ENCODE data around the gene SLC17A9. TPM values are rescaled to one million over a fixed set of nuclear protein-coding genes. Genes with fewer than 3 reads are reported as not detected.

SLC17A9 gene
- total and polyA plus RNA-seq, 2 of the 8 experiments (the other 6 are each of a cell fraction or from before 2014, with no cell fraction given) = 23.5 to 35.2 TPM

- TF ChIP-seq, protein P1, sequence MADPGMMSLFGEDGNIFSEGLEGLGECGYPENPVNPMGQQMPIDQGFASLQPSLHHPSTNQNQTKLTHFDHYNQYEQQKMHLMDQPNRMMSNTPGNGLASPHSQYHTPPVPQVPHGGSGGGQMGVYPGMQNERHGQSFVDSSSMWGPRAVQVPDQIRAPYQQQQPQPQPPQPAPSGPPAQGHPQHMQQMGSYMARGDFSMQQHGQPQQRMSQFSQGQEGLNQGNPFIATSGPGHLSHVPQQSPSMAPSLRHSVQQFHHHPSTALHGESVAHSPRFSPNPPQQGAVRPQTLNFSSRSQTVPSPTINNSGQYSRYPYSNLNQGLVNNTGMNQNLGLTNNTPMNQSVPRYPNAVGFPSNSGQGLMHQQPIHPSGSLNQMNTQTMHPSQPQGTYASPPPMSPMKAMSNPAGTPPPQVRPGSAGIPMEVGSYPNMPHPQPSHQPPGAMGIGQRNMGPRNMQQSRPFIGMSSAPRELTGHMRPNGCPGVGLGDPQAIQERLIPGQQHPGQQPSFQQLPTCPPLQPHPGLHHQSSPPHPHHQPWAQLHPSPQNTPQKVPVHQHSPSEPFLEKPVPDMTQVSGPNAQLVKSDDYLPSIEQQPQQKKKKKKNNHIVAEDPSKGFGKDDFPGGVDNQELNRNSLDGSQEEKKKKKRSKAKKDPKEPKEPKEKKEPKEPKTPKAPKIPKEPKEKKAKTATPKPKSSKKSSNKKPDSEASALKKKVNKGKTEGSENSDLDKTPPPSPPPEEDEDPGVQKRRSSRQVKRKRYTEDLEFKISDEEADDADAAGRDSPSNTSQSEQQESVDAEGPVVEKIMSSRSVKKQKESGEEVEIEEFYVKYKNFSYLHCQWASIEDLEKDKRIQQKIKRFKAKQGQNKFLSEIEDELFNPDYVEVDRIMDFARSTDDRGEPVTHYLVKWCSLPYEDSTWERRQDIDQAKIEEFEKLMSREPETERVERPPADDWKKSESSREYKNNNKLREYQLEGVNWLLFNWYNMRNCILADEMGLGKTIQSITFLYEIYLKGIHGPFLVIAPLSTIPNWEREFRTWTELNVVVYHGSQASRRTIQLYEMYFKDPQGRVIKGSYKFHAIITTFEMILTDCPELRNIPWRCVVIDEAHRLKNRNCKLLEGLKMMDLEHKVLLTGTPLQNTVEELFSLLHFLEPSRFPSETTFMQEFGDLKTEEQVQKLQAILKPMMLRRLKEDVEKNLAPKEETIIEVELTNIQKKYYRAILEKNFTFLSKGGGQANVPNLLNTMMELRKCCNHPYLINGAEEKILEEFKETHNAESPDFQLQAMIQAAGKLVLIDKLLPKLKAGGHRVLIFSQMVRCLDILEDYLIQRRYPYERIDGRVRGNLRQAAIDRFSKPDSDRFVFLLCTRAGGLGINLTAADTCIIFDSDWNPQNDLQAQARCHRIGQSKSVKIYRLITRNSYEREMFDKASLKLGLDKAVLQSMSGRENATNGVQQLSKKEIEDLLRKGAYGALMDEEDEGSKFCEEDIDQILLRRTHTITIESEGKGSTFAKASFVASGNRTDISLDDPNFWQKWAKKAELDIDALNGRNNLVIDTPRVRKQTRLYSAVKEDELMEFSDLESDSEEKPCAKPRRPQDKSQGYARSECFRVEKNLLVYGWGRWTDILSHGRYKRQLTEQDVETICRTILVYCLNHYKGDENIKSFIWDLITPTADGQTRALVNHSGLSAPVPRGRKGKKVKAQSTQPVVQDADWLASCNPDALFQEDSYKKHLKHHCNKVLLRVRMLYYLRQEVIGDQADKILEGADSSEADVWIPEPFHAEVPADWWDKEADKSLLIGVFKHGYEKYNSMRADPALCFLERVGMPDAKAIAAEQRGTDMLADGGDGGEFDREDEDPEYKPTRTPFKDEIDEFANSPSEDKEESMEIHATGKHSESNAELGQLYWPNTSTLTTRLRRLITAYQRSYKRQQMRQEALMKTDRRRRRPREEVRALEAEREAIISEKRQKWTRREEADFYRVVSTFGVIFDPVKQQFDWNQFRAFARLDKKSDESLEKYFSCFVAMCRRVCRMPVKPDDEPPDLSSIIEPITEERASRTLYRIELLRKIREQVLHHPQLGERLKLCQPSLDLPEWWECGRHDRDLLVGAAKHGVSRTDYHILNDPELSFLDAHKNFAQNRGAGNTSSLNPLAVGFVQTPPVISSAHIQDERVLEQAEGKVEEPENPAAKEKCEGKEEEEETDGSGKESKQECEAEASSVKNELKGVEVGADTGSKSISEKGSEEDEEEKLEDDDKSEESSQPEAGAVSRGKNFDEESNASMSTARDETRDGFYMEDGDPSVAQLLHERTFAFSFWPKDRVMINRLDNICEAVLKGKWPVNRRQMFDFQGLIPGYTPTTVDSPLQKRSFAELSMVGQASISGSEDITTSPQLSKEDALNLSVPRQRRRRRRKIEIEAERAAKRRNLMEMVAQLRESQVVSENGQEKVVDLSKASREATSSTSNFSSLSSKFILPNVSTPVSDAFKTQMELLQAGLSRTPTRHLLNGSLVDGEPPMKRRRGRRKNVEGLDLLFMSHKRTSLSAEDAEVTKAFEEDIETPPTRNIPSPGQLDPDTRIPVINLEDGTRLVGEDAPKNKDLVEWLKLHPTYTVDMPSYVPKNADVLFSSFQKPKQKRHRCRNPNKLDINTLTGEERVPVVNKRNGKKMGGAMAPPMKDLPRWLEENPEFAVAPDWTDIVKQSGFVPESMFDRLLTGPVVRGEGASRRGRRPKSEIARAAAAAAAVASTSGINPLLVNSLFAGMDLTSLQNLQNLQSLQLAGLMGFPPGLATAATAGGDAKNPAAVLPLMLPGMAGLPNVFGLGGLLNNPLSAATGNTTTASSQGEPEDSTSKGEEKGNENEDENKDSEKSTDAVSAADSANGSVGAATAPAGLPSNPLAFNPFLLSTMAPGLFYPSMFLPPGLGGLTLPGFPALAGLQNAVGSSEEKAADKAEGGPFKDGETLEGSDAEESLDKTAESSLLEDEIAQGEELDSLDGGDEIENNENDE (IDR thresholded peaks at IDR 0.05; ENCODE audit: insufficient replicate concordance, low read length) = no peak
- TF ChIP-seq, protein P2, sequence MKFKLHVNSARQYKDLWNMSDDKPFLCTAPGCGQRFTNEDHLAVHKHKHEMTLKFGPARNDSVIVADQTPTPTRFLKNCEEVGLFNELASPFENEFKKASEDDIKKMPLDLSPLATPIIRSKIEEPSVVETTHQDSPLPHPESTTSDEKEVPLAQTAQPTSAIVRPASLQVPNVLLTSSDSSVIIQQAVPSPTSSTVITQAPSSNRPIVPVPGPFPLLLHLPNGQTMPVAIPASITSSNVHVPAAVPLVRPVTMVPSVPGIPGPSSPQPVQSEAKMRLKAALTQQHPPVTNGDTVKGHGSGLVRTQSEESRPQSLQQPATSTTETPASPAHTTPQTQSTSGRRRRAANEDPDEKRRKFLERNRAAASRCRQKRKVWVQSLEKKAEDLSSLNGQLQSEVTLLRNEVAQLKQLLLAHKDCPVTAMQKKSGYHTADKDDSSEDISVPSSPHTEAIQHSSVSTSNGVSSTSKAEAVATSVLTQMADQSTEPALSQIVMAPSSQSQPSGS (IDR thresholded peaks at IDR 0.05; ENCODE audit: low read length) = no peak
- TF ChIP-seq SIN3A (conservative IDR thresholded peaks at IDR 0.05 in 1 of 2, IDR thresholded peaks at IDR 0.05 in 1 of 2; ENCODE audit: low read depth in 1 of 2, low read length in 2 of 2) (no peak), RBBP5 (IDR thresholded peaks at IDR 0.05; ENCODE audit: borderline replicate concordance, low read depth, low read length) (no peak), POLR2AphosphoS5 (IDR thresholded peaks at IDR 0.05; ENCODE audit: low read depth, low read length) (no peak)
Measured at GRCh38 chr20:62966212-62967148, 14.0 kb downstream of the SLC17A9 start (continued).

Data from H1 (cell line).